NCI-H345 (cell line): ENCODE data around the gene CACYBP.

Experiments
- DNase-seq: peaks from one replicate; lab custom pipeline; 2025; lab: John Stamatoyannopoulos, UW

The CACYBP gene

GRCh38 chr1:174999936-175000696 lies at the start of gene CACYBP:
Gene CACYBP, plus strand, starts transcription at chr1:174999947. Its CDS starts 234 bp downstream, at chr1:175000181.
- DNase-seq = peak; percentile 57

- no peak for DNase-seq
These were observed 46.3 kb upstream of the CACYBP start for GRCh38 chr1:174953285-174954072.

GRCh38 chr1:174954073-174954460 lies 45.7 kb upstream of the CACYBP start:
- DNase-seq = peak; percentile 91

- DNase-seq = peak; percentile 87
These were observed 44.8 kb upstream of the CACYBP start for GRCh38 chr1:174954671-174955669.

- no peak for DNase-seq
These were observed 43.7 kb upstream of the CACYBP start for GRCh38 chr1:174956086-174956485.

GRCh38 chr1:174956976-174957375 lies 42.8 kb upstream of the CACYBP start:
- no peak for DNase-seq

GRCh38 chr1:174957829-174958228 lies 41.9 kb upstream of the CACYBP start:
- no peak for DNase-seq

GRCh38 chr1:174958396-174958795 lies 41.4 kb upstream of the CACYBP start:
- DNase-seq = no peak

- no peak for DNase-seq
These were observed 39.4 kb upstream of the CACYBP start for GRCh38 chr1:174960362-174960761.

GRCh38 chr1:174963529-174964125 lies 36.1 kb upstream of the CACYBP start:
- peak; percentile 45 for DNase-seq

- no peak for DNase-seq
These were observed 35.3 kb upstream of the CACYBP start for GRCh38 chr1:174964261-174964971.

GRCh38 chr1:174964972-174965361 lies 34.8 kb upstream of the CACYBP start:
- no peak for DNase-seq

GRCh38 chr1:174965362-174966007 lies 34.3 kb upstream of the CACYBP start:
- DNase-seq = no peak

- DNase-seq = no peak
These were observed 33.7 kb upstream of the CACYBP start for GRCh38 chr1:174966008-174966572.

GRCh38 chr1:174967845-174968705 lies 31.7 kb upstream of the CACYBP start:
- DNase-seq = no peak

- DNase-seq = no peak
These were observed 30.9 kb upstream of the CACYBP start for GRCh38 chr1:174968750-174969244.

GRCh38 chr1:174969977-174970376 lies 29.8 kb upstream of the CACYBP start:
- no peak for DNase-seq

- DNase-seq = no peak
These were observed 28.3 kb upstream of the CACYBP start for GRCh38 chr1:174971466-174971865.

- no peak for DNase-seq
These were observed 27.8 kb upstream of the CACYBP start for GRCh38 chr1:174971902-174972301.
